GM18867 (cell line): Measurements from ENCODE around the gene HAUS6.
"Not testable (repeated sequence)": the region's sequence is repeated elsewhere in the genome, so short reads cannot be mapped to it uniquely, and the experiment has no call there.

Experiments
- ATAC-seq: cut with Tn5 transposase; IDR thresholded peaks from one replicate; pipeline ENCODE4 v1.9.1; 2021; ENCODE audit warnings: mild to moderate bottlenecking, moderate library complexity; ENCODE audit not compliant: unreplicated experiment

The HAUS6 gene

DNA sequence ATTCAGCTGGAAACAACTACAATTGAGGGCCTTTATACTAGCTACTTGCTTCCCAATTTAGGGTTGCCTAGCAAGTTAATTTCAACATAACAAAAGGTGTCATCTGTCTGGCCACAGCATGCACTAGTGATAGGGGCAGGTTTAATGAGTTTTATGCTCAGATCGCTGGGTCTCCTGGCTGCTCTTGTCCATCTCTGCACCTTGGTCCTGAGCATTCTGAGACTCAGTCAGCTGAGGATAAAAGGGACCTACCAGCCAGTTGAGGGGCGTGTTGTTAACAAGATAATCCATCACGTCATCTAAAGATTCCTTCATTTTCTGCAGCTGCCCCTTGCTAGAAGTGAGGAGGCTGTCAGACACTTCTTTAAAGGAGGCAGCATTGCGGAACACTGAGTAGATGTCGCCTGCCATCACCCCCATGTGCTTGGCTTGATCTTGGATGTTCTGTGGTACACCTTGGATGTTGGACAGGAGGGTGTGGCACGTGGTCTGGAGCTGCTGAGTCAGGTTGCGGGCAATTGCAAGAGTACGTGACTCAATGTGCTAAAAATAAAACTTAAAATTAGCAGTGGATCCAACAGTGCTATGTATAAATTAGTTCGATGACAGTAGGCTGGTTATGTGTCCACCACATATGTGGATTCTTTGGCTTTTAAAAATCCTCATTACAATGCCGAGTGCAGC is 13.5 kb upstream of the HAUS6 start:
- no peak for ATAC-seq

DNA sequence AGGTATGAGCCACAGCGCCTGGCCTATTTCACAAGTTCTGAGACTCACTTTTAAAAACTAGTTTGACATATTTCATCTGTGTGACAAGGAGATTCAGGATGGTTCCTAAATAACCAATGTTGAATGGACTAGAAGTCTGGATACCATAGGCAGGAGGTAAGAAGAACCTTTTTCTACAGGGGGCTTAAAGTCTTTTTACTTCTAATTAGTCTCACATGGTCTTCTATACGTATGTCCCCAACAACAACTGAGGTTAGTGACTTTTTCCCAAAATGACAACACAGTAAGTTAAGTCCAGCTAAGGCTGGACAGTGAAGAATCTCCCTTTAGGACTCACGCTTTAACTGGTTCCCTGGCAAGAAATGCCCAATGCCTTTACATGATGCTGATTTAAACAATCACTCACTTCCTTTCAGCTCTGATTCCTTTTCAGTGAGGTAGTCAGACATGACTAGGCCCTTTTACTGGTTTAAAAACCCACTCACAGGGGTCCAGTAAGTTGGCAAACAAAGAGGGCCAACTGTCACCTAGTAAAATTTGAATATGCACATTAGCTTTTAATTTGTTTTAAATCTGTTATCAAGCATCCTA is 12.1 kb upstream of the HAUS6 start:
- no peak for ATAC-seq

DNA sequence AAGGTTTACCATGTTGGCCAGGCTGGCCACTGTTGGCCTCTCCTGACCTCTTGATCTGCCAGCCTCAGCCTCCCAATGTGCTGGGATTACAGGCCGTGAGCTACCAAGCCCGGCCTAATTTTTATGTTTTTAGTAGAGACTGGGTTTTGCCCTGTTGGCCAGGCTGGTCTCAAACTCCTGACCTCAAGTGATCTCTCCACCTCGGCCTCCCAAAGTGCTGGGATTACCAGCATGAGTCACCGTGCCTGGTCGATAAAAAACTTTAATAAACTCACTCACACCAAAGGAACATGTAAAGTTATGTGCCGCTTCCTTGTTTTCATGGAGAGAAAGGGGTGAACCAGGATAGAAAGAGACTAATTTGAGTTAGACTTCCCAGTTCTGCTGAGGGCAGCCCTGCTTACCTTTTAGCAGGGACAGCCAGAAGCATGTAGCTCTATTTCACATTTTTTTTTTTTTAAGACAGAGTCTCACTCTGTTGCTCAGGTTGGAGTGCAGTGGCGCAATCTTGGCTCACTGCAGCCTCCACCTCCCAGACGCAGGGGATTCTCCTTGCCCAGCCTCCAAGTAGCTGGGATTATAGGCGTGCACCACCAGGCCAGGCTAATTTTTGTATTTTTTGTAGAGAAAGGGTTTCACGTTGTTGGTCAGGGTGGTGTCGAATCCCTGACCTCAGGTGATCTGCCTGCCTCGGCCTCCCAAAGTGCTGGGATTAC is 11.4 kb upstream of the HAUS6 start:
- ATAC-seq, result no peak

DNA sequence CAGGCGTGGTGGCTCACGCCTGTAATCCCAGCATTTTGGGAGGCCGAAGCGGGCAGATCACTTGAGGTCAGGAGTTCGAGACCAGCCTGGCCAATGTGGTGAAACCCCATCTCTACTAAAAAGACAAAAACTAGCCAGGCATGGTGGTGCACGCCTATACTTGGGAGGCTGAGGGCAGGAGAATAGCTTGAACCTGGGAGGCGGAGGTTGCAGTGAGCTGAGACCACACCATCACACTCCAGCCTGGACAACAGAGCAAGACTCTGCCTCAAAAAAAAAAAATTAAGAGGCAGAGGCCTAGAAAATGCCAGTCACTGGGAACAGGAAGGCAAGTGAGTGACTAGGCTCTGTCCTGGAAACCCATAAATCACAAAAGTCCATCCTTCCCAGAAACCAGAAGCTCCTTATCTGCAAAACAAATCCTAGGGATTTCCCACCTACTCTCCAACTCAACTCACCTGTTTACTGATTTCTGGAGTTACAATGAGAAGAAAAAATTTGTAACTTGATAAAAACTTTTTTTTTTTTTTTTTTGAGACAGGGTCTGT is 10.4 kb upstream of the HAUS6 start:
- ATAC-seq, result not testable (repeated sequence)

DNA sequence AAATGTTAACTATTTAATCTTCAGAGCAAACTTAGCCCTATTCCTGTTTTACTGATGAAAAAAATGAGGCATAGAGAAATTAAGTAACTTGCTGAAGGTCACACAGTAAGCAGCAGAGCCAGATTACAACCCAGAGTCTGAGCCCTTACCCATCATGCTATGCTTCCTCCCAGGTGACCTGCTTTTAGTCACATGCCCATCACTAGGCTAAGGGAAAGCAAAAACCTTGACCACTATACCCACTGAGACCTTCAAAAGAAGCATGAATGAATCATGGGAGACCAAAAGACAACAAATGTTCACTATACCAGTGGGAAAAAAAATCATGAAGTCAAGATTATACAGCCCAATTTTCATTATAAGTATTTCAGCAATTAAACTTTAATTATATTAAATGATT is 5.3 kb upstream of the HAUS6 start:
- no peak for ATAC-seq

DNA sequence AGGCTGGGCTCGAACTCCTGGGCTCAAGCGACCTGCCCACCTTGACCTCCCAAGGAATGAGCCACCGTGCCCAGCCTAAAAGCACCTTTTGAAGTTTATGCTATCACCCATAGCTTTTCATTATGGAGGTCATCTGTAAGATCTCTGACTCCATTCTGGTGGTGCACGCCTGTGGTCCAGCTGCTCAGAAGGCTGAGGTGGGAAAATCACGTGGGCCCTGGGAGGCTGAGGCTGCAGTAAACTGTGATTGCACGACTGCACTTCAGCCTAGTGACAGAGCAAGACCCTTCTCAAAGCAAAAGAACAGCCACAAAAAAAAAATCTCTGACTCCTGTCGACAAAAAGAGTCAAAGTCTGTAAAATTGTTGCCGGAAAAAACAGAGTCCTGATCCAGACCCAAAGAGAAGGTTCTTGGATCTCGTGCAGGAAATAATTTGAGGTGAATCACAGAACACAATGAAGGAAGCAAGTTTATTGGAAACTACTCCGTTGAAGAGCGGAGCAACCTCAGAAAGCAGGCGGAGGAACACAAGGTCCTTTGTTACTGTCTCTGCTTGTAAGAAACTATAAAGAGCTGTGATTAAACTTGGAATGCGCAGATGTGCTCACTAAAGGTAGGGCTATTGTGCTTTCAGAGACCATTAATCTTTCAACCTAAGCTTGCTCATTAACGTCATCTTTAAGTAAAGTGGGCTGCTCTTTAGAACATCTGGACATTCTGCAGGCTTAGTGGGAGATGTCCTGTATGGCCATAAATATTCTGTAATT is 2.0 kb upstream of the HAUS6 start:
- no peak for ATAC-seq

DNA sequence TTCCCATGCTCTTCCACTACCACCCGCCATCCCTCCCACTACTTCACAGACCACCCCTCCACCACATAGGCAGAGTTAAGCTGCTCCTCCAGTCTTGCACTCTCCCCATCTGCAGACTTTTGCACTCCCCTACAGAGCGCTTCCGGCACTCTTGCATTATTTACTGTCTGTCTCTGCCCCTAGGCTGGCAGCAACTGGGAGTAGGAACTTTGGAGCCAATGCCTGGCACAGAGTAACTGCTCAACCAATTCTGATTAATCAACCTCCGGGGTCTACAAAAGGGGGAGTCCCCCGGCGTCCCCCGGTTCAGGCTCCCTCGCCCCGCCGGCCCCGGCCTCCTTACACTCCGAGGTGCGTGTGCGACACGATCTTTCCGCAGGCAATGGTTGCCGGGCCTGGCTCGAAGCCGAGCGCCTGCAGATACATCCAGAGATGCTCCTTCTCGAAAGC is 498 bp downstream of the HAUS6 start:
- peak; percentile 24 for ATAC-seq

DNA sequence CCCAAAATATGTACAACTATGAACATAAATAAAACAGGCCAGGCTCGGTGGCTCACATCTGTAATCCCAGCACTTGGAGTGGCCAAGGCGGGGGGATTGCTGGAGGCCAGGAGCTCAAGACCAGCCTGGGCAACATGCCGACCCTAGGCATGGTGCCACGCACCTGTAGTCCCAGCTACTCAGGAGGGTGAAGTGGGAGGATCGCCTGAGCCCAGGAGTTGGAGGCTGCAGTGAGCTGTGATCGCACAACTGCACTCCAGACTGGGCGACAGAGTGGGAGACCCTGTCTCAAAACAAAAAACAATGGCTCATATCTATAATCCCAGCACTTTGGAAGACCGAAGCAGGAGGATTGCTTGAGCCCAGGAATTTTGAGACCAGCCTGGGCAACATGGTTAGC is 1.5 kb downstream of the HAUS6 start:
- no peak for ATAC-seq

DNA sequence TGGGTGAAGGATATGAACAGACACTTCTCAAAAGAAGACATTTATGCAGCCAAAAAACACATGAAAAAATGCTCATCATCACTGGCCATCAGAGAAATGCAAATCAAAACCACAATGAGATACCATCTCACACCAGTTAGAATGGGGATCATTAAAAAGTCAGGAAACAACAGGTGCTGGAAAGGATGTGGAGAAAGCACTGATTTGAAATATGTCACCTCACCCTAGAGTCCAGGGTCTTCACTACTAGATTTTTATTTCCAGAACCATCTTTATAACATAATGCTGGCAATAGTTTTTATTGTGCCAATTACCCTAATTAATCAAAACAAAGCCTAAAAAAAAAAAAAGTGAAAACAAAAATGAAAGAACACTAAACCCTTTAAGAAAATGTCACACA is 5.3 kb downstream of the HAUS6 start:
- not testable (repeated sequence) for ATAC-seq

DNA sequence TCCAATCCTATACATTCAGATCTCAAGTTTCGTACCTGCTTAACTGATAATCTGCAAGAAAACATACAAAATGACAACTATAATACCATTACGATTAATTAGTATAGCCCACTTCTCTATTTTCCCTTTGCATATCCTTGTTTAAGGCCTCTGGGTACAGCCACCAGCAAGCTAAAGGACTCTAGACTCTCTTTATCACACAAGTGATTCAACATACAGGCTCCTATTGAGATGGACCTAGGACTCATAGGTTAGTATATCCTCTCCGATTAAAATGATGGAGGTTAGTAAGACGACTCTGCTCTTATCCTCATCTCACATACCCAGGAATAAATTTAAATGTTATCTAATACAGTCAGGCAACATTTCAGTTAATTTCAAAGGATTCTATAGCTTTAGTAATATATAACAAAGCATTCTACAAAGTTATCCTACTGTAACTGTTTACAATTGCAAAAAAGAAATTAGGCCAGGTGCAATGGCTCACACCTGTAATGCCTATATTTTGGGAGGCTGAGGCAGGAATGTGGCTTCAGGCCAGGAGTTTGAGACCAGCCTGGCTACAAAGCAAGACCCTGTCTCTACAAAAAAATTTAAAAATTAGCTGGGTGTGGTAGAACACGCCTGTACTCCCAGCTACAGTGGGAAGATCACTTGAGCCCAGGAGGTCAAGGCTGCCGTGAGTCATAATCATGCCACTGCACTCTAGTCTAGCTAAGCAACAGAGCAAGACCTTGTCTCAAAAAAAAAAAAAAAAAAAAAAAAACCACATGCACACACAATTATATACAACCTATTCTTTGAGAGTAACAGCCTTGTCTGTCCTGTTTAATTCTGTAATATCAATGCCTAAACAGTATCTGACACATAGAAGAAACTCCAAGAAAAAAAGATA is 15.4 kb downstream of the HAUS6 start:
- no peak for ATAC-seq

DNA sequence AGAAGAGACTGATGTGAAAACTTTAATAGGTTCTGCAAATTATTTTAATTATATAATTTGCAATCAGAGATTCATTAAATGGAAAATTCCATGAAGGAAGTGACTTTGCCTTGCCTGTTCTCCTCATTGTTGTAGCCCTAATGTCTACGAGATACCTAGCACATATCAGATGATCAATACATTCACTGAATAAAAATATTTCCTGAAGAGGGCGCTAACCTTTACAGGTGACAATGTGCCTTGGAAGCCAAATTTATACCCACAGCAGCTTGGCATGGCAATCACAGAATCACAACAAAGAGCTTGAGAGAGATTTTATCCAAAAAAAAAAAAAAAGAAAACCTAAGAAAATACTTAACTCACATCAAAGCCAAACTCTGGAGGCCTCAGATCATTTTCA is 17.4 kb downstream of the HAUS6 start:
- ATAC-seq, result peak; percentile 68

DNA sequence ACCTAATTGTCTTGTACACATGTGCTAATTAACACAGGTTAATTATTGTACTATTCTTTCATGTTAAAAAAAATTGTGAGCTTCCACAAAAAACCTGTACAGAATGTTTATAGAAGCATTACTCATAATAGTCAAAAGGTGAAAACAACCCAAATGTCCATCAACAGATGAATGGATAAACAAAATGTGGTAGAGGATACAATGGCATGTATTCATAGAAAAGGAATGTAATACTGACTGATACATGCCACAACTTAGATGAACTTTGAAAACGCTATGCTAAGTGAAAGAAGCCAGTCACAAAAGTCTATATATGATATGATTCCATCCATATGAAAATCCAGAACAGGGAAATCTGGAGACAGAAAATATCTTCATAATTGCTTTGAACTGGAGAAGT is 27.9 kb downstream of the HAUS6 start:
- ATAC-seq, result no peak

DNA sequence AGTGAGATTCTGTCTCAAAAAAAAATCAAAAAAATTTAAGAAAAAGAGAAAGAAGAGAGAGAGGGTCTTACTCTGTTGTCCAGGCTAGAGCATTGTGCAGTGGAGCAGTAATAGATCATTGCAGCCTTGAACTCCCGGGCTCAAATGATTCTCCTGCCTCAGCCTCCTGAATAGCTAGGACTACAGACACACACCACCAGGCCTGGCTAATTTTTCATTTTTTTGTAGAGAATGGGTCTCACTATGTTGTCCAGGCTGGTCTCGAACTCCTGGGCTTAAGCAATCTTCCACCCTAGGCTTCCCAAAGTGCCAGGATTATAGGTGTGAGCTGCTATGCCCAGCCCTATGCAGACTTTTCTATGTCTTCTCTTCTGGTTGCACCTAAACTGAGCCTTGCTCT is 28.5 kb downstream of the HAUS6 start:
- ATAC-seq, result no peak

DNA sequence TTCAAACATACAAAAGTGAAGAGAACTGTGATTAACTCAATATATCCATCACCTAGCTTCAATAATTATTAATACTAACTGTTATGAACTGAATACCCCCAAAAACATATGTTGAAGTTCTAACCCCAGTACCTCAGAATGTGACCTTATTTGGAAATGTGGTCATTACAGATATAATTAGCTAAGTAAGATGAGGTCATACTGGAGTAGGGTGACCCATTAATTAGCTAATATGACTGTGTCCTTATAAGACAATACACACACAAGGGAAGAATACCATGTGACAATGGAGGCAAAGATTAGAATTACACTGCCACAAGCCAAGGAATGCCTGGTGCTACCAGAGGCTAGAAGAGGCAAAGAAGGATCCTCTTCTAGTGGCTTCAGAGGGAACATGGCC is 45.7 kb downstream of the HAUS6 start:
- ATAC-seq, result no peak

DNA sequence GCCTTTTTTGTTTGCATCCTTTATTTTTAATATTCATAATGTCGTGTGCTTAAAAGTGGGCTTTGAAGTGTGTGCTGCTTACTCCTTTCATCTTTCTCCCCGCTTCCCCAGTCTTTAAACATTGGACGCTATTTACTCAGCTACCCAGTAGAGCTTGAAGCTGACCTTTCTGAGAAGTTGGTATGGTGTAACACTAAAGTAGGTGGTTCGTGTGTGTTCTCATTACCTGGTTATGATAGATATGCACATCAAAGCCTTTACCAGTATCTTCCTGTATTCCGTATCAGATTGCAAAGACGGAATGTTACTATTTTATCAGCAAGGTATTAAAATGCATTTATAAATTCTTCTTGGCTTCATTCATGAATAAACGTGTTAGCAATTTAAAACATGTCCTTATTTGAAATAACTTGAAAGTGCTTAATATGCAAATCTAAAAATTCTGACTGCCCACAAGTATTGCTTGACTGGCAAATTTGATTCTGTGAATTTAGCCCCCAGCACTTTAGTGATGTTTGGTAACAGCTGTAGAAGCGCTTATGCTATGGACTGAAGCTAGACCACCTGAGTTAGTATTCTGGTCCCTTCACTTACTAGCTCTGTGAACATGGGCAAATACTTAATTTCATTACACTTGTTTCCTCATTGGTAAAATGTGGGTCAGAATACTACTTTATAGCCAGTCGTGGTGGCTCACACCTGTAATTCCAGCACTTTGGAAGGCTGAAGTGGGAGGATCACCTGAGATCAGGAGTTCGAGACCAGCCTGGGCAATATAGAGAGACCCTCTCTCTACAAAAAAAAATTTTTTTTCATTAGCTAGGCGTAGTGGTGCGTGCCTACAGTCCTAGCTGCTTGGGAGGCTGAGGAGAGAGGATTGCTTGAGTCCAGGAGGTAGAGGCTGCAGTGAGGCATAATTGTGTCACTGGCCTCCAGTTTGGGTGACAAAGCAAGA is 51.8 kb downstream of the HAUS6 start:
- no peak for ATAC-seq

DNA sequence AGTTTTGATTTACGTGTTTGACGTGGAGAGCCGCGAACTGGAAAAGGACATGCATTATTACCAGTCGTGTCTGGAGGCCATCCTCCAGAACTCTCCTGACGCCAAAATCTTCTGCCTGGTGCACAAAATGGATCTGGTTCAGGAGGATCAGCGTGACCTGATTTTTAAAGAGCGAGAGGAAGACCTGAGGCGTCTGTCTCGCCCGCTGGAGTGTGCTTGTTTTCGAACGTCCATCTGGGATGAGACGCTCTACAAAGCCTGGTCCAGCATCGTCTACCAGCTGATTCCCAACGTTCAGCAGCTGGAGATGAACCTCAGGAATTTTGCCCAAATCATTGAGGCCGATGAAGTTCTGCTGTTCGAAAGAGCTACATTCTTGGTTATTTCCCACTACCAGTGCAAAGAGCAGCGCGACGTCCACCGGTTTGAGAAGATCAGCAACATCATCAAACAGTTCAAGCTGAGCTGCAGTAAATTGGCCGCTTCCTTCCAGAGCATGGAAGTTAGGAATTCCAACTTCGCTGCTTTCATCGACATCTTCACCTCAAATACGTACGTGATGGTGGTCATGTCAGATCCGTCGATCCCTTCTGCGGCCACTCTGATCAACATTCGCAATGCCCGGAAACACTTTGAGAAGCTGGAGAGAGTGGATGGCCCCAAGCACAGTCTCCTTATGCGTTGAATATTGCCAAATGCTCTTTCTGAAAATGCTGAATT is 52.6 kb downstream of the HAUS6 start:
- ATAC-seq, result no peak

DNA sequence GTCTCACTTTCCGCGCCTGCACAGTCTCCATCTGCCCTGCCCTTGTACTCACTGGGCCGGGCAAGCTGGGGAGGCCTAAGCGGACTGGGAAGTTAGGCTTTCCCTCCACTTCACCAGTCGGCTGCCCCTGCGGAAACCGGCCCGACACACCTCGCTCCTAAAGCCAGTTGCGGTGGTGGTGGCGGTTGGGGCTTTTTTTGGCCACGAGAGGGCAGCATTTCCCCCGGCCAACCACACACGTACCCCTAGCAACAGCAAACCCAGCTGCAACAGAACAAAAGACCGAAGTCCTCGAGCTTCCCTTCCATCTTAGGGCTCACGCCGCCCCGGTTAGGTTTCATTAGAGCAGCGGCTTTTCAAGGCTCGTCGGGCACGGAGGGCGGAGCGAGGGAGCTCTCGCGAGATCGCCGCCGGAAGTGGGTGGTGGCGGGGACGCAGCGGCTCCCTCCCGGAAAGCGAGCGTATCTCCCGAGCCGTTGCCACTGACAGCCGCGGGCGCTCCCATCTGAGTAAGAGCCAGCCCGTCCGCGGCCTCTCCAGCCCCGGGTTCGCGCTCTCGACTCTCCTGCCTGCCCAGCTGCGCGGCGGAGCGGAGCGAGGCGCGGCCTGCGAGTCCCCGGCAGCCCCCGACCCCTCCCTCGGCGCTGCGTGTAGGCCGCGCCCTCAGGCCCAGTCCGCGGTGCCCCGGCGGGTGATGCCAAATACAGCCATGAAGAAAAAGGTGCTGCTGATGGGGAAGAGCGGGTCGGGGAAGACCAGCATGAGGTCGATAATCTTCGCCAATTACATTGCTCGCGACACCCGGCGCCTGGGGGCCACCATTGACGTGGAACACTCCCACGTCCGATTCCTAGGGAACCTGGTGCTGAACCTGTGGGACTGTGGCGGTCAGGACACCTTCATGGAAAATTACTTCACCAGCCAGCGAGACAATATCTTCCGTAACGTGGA is 53.5 kb downstream of the HAUS6 start, which contains the start of gene RRAGA:
TSS of gene RRAGA (plus strand) at position 462 of the 951 bp plus-strand sequence. CDS start at position 695, 233 bp downstream.
- peak; percentile 89 for ATAC-seq
